ENCODE measurements around the gene SORCS3.

SORCS3 gene

DNA sequence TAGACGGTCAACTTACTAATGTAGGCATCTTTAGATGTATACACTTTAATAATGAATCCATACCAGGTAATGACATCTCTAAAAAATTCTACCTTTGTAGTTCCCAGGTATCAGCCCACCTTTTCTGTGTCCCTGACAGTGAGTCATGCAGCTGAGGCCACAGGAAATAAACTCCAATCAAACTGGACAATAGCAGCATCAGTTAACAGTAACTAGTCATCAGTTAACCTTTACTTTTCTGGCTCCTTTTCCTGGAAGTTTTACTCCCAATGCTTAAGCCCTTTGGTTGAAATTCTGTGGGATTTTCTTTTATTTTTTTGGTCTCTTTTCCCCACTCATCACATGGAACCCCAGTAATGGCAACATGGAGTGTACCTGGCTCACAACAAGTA is 617.6 kb downstream of the SORCS3 start:
- no peak for DNase-seq (ENCODE audit: low read depth in 2 of 2)

DNA sequence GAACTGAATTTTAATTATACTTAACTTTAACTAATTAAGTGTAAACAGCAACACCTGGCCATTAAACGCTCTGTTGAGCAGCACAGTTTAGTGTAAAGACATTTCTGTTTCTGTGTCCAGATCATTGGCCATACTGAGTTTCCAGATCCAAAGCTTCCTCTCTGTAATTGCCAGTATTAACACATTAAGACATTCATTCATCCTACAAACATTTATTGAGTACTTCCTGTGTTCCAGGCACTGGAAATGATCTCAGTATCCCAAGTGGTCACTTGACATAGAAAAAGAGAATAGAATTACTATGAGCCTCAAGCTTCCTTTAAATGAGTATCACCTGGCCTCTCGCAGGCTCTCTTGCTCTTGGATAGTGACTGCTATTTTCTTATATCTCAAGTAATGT is 618.1 kb downstream of the SORCS3 start:
- DNase-seq (ENCODE audit: low read depth in 2 of 2), result no peak

DNA sequence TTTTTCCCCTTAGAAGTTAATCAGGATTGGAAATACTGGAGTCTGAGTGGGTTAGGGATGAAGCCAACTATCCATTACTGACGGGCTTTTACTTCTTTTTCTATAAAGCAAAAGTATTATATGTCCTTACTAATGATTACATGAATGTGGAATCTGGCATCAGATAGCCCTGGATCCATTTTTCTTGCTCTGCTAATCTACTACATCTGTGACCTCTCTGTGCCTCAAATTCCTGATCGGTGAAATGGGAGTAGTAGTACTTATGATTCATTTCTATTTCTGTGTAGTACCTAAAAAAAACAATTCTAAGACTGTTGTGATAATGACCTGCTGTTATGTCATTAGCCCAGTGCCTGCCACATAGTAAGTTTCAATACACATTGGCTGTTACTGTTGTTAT is 621.6 kb downstream of the SORCS3 start:
- DNase-seq (ENCODE audit: low read depth in 2 of 2), result no peak

DNA sequence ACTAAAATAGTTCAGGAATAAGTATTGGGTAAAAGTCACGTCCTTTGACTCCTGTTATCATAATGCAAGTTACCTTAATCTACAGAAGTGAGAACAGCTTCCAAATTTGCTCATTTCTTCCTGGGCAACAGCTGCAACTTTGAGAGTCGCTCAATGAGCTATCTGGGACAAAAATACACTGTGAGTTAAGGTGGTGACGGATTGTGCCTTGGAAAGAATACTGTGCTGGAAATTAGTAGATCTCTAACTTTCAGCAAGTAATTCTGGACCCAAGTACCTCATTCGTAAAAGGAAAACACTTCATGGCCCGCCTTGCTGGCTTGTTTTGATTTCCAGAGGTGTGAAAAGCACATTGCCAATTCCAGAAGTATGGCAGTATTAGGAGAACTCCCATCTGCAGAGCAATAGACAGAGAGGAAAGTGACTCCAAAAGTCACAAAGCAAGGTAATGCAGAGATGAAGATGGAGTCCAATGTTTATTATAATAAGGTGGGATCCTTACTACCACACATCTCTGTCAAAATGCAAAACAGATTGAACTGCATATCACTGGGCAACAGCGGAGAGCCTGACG is 626.0 kb downstream of the SORCS3 start:
- no peak for DNase-seq (ENCODE audit: low read depth in 2 of 2)

DNA sequence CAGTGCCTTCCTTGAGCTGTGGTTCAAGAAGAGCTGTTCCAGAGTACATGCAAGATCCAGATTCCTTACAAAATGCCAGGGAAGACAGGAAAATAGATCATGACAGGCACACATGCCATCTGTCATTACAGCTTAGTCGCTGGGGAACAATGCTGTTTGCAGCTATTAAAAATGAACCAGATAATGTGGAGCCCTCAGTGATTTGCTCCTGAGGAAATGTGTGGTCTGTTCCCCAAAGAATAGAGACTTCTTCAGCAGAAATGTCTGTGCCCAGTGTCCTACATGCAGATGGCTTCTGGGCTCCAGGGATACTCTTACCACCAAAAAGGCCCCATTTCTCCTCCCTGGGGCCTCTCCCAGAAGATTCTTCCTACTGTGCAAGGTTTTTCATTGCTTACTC is 627.9 kb downstream of the SORCS3 start:
- DNase-seq (ENCODE audit: low read depth in 2 of 2), result no peak

DNA sequence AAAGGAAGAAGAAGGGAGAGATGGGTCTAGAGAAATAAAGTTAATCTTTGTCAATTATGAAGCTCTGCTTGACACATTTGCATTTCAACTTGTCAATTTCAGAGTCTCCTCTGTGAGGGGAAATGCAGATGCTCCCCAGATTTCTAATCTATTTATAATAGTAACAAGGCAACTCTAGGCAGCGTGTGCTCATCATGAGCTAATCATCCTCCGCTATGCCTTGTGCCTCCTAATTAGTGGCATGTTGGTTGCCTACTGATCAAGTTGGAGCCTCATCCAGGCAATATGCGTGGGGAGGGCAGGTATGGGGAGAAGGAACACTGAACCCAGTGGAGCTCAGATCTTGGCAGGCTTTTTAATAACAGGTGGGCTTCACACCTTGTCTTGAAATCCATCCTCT is 628.6 kb downstream of the SORCS3 start:
- no peak for DNase-seq (ENCODE audit: low read depth in 2 of 2)

DNA sequence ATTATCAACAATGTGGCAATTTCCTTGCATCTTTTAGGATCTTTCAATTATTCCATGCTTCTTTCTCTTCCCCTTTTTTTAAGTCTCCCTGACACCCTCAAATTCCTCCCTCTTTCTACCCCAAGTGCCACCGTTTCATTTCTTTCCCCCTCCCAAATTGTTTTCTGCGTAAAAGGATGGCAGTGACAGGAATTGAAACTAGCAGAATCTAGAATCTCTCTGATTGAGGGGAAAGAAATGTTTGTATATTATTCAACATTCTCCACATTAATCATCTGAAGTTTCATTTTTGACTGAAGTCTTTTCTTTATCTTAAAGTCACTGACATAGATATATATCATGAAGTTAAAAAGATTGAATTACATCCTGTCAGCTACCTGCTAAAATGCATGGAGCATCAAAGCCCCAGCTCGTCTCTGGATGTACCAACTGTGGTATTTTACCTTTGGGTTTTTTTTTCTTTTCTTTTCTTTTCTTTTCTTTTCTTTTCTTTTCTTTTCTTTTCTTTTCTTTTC is 633.5 kb downstream of the SORCS3 start:
- no peak for DNase-seq (ENCODE audit: low read depth in 2 of 2)

DNA sequence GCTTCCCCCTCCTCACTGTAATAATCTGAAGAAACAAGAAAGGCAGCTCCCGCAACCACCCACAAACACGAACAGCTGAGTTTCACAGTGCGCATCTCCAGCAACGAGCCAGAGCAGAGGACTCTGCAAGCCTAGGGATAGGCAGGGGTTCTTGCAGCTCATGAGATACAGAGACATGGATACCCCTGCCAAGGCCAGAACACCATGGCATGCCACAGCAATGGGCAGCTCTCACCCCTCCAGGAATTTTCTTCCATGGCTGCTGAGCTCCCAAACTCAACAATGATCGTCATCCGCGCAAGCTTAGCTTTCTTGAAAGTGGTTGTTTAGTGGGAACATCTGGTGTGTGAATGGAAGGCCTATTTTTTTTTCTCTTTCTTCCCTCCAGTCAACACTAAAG is 637.3 kb downstream of the SORCS3 start:
- DNase-seq (ENCODE audit: low read depth in 2 of 2), result no peak

DNA sequence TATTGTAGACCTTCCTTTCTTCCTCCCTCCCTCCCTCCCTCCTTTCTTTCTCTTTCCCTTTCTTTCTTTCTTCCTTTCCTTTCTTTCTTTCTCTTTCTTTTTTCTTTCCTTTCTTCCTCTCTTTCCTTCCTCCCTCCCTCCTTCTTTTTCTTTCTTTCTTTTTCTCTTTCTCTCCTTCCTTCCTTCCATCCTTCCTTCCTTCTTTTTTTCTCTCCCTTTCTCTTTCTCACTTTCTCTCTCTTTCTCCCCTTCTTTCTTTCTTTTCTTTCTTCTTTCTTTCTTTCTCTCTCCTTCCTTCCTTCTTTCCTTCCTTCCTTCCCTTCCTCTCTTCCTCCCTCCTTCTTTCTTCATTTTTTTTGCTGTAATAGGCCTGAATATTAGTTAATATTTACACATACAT is 638.0 kb downstream of the SORCS3 start:
- no peak for DNase-seq (ENCODE audit: low read depth in 2 of 2)

DNA sequence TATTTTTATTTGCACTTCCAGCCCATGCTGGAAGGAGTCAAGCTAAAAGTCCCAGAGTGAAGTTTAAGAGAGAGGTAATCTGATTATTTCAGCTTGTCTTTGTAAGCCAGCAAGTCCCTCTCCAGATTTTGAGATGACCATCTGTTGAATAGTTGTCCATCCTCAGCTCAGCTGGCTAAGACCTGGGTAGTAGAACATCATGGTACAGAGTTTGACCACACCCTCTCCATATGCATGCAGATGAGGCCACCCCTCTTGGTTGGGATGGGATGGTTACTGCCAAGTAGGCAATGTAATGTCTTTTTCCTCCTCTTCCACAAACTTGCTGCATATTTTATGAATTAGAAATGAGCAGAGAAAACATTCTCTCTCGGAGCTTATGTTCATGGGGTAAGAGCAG is 639.8 kb downstream of the SORCS3 start:
- DNase-seq (ENCODE audit: low read depth in 2 of 2), result no peak

DNA sequence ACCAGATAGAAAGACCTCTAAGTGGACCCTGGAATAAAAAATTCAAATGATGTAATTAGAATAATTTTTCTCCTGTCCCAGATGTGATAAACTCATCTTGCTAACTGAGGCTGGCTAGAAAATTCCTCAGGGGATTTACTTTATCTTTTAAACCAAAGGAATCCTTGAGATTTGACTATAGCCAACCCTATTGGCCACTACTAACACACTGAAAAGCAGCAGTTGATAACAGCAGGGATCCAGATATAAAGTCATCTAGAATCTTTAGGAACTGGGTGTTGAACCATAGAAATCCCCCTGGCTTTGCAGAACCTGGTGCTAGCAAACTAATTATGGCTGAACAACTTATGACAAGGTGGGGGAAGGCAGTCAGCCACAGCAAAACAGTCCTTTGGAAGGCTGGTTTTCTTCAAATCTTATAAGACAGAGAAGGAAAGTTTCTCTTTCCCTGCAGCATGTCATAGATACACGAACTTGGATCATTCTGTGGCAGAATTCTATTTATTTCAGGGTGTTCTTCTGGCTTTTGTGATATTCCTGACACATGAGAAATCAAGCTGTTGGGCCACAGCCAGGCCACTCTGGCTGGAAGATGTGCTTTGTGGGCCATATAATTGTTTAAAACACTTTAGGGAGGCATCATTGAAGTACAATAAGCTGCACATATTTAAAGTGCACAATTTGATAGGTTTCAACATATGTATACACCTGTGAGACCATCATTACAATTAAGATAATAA is 643.6 kb downstream of the SORCS3 start:
- no peak for DNase-seq (ENCODE audit: low read depth in 2 of 2)

DNA sequence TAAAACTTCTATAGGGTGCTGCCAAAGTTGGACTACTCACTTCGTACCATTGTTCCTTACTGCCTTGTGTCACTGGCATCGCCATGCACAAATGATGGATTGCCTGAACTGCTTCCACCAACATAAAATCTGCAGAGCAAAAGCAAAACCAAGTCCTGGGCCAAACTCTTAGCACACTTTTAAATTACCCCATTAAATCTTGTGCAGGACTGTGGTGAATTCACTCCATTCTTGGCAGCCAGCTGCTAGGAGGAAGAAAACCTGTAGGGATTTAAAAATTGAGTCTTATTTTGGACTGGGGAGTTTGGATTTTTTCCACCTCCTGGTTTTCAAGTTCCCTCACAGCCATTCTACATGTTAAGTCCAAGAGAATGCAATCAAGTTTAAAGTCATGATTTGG is 646.9 kb downstream of the SORCS3 start:
- no peak for DNase-seq (ENCODE audit: low read depth in 2 of 2)

DNA sequence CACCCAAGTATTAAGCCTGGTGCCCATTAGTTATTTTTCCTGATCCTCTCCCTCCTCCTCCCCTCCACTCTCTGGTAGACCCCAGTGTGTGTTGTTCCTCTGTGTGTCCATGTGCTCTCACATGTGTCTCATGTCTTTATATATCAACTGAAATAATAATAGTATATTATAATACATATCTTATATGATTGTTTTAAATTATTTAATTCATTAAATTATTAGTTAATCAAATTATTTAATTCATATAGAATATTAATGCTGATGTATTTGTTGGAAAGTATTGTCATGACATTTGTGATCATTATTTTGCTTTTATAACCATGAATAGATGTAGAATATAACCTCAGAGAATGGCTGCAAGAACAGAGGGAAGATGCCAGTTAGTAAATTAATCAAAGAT is 647.5 kb downstream of the SORCS3 start:
- DNase-seq (ENCODE audit: low read depth in 2 of 2), result no peak

DNA sequence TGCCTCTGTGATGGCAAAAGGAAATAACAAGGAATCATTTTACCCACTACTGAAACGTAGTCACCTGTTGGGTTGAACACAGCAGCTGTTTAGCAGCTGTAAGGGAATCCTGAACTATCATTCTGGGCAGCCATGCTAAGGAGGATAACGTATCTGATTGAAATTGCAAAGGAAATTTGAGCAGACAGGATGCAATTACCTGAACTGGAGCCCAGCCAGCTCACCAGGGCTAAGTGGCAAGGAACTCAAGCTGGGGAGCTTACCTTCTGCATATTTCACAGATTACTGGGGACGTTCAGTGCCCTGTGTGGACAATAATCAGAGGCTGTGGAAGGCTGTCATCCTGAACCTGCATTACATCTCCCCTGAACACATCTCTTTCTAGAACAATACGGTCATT is 650.5 kb downstream of the SORCS3 start:
- DNase-seq (ENCODE audit: low read depth in 2 of 2), result no peak

DNA sequence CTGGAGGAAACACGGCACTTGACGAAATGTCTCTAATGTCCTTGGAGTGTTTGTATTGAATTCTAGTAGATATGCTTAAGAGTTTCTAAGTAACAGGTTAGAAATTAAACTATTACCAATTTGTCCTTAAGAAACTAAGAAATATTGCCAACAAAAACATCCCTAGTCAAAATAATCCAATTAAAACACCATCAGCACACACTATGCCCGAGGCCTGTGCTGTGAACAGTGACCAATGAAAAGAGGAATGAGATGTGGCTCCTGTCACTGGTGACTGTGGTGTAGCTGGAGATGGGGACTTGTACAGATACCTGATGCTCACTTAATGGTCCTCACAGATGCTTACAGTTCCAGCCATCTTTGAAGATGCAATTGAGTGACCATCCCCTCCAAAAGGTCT is 651.1 kb downstream of the SORCS3 start:
- DNase-seq (ENCODE audit: low read depth in 2 of 2), result no peak

Measured in stimulated activated CD8-positive, alpha-beta memory T cell treated with anti-CD3 and anti-CD28 coated beads, Interleukin-2, amount 100 ng/mL, for 1 hour (primary cell).